HT-29 (cell line): ENCODE data around the gene NCKAP1. TPM values are rescaled to one million over a fixed set of nuclear protein-coding genes. Genes with fewer than 3 reads are reported as not detected.
"Not testable (repeated sequence)": the region's sequence is repeated elsewhere in the genome, so short reads cannot be mapped to it uniquely, and the experiment has no call there.

Experiments used
- DNase-seq: peaks from one replicate; pipeline ENCODE4 v3.0.0-alpha.2; 2015; ENCODE audit warnings: low spot score
- small RNA-seq: library from RNA; depleted of rRNA; stranded (forward); fragments of <200 nt; gene quantifications from one replicate; pipeline ENCODE3, GENCODE V24; 2014
- total RNA-seq: library from RNA; depleted of rRNA; stranded (reverse); fragments of >200 nt; shearing (Covaris generic); gene quantifications from 2 replicates; pipeline ENCODE4 v1.2.3, GENCODE V29; 2014; rRNA removed

Gene NCKAP1
- total RNA-seq, 1 experiment from 2014 or later, result 45.7 TPM

DNA sequence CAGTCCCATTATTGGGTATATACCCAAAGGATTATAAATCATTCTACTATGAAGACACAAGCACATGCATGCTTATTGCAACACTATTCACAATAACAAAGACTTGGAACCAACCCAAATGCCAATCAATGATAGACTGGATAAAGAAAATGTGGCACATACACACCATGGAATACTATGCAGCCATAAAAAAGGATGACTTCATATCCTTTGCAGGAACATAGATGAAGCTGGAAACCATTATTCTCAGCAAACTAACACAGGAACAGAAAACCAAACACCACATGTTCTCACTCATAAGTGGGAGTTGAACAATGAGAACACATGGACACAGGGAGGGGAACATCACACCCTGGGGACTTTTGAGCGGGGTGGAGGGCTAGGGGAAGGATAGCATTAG lies 158.2 kb downstream of the NCKAP1 start:
- not testable (repeated sequence) for DNase-seq

- DNase-seq, result not testable (repeated sequence)
Observed at GRCh38 chr2:182876653-182877052, 161.6 kb downstream of the NCKAP1 start.

GRCh38 chr2:182870227-182870626 lies 168.0 kb downstream of the NCKAP1 start:
- peak; percentile 47 for DNase-seq

GRCh38 chr2:182868054-182868796 lies 170.0 kb downstream of the NCKAP1 start:
- DNase-seq, result peak; percentile 12

- DNase-seq, result no peak
Observed at GRCh38 chr2:182867426-182868053, 170.7 kb downstream of the NCKAP1 start.

- no peak for DNase-seq
Observed at GRCh38 chr2:182866461-182867406, 171.5 kb downstream of the NCKAP1 start, which contains the start of gene FRZB. Gene FRZB (minus strand): TSS chr2:182866637. CDS start chr2:182866552, 85 bp downstream.

- DNase-seq, result no peak
Observed at GRCh38 chr2:182866095-182866460, 172.2 kb downstream of the NCKAP1 start.

GRCh38 chr2:182864949-182865570 lies 173.2 kb downstream of the NCKAP1 start:
- DNase-seq, result no peak

- DNase-seq, result no peak
Observed at GRCh38 chr2:182863642-182864041, 174.6 kb downstream of the NCKAP1 start.

GRCh38 chr2:182862091-182862490 lies 176.2 kb downstream of the NCKAP1 start:
- no peak for DNase-seq

- DNase-seq, result no peak
Observed at GRCh38 chr2:182860858-182861257, 177.4 kb downstream of the NCKAP1 start.

Small RNA genes within 50 kb of the gene (small RNA-seq; reads per million reads assigned to genes)
- not detected for gene RF00019
- gene RF00599, result not detected
- gene RNU6-1122P, result not detected

Other genes with a start within 250 kb of the NCKAP1 start
- gene FRZB, start 171.8 kb downstream of the NCKAP1 start, total RNA-seq, result 0.15 and 0.21 TPM in 2 replicates
- gene DUSP19, start 40.3 kb upstream of the NCKAP1 start, total RNA-seq, result 0.37 and 0.51 TPM in 2 replicates
- 14.1 and 14.6 TPM in 2 replicates for gene NUP35, start 86.0 kb upstream of the NCKAP1 start, total RNA-seq